Activated gamma-delta T cell treated with Interleukin-2 at 50 U/mL for 16 hours (primary cell): ENCODE measurements around the gene BCL11B.

ENCODE experiments used
- DNase-seq: peaks from one replicate; pipeline ENCODE4 v3.0.0-alpha.2; 2020

The BCL11B gene

DNA sequence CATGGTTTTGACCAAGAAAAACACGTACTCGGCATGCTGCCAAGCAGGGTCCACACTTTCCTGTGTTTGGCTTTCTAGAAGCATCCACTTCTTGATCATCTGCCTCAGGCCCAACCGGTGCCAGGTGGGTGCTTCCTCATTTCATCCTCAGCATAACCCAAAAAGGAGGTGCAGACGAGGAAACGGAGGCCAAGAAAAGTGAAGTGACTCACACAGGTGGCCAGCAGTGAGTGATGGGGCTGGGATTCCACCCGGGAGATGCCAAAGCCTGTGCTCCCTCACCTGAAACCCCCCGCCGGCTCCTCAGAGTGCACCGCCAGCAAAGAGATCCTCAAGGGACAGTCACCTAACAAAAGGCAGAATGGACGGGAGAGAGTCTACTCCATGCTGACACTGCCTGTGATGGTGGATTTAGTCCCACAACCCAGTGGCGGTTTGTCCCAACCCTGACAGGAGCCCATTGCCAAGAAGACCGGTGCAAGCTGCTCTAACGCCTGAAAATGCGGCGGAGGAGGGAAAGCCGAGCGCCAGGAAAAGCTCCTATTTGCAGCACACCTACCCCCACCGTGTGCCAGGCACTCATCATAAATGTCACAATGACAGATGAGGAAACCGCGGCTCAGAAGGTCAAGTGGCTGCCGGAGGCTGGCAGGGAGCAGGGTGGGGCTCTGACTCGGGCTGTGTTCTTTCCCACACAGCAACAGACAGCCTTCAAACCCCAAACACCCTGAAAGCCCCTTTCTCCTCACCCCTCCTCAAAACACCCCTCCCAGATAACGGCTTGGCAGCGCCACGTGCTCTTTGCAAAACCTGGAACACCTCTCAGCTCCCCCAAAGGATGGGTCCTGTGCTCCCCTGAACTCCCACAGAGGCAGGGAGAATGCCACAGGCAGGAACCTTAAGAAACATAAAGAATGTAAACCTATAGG is 18.8 kb downstream of the BCL11B start:
- DNase-seq: no peak

DNA sequence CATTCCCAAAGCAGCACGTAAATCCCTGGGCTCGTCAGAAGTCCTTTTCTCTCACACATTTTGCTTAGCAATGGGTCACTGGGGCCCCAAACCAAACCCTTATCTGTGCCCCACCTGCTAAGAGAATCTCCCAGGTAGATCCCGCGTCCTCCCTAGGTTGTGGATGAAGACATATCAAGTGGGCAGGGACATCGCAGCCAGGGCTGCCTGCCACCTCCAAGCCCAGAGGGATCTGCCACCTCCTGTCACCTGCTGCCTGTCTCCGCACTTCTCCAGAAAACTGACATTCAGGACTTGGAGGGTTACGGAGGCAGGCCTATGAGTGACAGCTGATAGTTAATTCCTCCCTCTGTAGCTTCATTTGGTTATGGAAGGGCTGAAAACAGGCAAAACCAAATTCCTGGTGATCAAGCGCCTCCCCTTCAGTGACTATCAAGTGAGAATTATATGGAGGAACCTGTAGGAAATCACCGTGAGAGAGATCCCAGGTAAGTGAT is 19.5 kb downstream of the BCL11B start:
- DNase-seq: no peak

DNA sequence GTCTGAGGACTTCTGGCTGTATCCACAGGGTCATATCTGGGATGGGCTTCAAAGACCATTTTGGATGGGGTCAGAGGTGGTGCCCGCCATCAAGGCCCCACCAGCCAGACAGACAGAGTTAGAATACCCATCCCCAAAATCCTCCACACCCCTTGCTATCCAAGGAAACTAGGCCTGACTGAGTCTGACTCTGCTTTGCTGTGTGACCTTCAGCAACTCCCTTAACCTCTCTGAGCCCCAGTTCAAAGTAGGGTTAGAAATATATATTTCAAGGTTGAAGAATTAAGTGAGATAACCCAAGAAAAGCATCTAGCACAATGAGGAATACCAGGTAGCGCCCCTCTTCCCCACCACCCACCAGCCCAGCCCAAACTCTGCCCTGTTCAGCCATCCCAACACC is 20.3 kb downstream of the BCL11B start:
- DNase-seq: no peak

DNA sequence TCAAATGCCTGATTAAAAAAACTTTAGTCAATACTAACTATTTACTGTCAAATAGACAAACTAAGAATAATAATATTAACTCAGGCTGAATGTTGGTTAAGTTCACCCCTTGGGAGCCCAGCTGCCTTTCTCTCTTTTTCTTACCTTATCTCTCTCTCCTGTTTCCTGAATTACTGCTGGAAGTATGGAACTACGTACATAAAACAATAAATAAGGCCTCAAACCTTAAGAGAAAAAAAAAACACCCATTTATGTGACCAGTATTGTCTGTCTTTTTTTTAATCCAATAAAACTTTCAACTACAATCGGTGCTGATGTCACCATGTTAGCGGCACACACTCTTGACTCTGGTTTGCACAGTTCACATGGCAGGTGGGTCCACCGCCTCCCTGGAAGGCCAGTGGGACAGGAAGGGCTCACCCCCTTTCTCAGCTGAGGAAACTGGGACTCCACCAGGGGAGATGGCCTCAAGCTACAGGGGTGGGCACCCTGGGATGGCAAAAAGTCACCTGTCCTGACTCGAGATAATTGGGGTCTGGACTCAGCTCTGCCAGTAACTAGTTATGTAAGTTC is 21.3 kb downstream of the BCL11B start:
- no peak for DNase-seq

DNA sequence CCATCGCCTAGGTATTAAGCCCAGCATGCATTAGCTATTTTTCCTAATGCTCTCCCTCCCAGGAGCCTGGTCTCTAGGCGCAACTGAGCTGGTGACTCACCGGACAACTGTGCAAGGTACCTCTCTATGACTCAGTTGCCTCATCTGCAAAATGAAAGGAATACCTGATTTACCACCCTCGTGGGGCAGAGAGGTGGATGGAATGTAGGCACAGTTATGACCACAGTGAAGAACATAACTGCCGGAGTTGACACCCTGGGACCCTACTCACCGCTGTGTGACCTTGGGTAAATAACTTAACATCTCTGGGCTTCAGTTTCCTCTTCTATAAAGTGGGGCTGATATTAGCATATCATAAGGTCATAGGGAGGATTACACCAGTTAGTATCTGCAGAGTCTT is 22.6 kb downstream of the BCL11B start:
- no peak for DNase-seq

DNA sequence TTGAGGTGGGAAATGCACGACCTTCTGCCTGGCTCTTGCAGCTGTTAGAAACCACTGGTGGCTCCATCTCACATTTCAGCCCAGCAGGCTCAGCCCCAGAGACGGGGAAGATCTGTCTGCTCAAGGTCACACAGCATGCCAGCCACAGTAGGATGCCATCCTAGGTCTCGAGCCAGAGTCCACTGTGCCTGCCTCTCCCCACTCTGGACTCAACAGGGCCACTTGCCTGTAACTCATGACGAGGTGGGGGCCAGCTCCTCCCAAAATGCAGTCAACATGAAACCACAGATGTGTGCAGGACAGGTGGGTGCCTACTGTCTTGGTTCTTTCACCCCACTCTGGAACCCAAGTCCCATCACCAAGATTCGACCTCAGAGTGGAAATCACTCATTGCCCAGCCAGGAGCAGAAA is 23.2 kb downstream of the BCL11B start:
- no peak for DNase-seq

DNA sequence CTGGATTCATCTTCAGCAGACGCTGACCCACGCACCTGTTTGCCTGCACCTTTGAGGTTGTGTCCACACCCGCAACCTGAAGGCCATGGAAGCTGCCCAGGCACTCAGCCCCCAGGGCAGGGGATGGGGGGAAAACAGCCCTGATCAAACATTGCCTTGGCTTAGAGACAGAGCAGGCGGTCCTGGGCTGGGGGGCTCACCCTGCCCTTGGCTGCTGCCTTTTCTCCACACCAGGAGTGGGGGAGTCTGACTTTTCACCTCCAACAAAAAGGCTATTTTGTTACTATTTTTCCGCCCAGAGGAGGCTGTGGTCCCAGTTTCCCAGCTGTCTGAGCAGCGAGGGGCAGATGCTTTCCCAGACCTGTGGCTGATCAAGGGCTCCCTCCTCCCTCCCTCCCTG is 24.2 kb downstream of the BCL11B start:
- no peak for DNase-seq

DNA sequence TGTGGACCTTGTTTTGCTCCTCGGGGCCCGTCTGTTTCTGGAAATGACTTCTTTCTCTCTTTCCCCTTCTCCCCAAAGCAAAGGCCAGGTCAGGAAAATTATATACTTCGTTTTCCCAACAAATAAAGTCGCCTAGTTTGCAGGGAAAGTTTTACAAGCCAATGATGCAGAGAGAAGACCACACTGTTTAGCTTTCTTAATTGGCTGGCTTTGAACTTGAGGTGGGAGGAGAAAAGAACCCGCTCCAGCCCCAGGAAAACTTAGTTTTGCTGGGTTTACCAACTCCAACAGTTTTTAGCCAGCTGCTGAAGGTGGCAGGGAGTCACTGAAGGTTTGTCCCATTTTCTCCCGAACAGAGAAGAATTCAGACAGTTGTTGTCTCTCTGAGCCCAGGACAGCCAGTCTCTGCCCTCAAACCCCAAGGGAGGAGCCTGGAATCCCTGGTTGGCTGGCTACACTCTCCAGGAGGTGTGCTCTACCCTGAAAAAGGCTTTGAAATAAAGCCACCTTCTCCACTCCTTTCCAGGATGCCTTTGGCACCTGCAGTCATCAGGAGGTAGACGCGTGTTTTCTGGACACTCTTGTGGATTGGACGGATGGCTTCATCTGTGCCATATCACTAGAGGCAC is 24.8 kb downstream of the BCL11B start:
- DNase-seq: no peak

DNA sequence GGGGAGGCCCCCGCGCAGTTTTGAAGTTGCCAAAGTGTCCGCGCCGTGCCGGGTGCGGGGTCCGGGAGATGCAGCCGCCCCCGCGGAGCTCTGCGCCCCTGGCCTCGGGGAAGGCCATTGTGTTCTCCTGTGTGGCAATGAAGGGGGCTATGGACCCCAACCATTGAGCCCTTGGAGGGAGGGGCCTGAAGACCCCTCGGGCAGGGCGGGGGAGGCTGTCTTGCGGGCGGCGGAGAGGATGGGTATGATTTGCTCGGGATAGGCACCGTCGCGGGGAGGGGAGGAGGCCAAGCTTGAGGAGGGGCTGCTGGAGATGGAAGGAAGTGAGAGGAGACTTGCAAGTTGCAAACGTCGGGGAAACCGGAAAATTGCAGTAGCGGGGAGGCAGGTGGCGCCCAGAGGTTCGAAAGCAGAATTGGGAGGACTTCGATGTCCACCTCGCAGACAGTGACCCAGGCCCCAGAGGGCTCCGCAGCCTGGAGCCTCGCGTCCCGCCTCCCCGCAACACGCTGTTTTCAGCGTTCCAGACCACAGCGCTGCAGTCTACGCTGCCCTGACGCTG is 25.4 kb downstream of the BCL11B start:
- DNase-seq: peak; percentile 44

DNA sequence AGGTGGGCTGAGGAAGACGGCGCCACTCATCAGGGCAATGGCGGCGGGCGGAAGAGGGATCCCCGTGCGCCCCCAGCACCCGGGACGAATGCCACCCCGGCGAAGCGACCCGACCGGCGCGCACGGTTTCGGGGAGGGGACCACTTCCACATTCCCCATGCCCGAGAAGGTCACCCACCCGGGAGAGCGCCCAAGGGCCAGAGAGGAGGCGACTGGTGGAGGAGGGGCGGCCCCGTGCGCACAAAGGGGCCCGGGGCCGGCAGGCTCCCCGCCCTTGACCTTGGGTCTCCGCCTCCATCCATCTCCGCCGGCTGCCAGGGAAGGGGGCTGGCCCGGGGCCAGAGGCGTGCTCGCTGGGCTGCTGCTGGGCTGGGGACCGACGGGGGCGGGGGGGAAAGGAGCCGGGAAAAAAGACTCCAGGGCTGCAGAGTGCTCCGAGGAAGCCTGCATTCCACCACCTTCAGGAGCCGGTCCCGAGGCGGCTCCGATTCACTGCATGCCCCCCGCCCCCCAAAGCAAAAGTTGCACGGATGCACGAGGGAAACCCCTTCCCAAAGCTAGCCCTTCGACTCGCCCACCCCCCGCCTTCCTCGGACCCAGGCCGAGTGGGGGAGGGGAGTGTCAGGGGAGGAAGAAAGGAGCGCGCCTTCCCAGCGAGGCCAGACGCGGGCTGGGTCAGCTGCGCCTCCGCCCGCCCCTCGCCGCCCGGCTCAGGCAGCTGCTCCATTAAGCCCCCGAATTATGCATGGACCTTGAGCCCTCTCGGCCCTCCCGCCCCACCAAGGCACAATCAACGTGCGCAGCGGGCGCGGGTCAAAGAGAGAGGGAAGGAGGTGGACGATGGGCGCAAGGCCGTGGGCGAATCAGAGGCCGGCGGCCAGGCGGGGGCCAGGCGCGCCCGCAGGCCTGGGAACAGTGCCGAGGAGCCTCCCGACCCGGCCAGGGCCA is 26.2 kb downstream of the BCL11B start:
- DNase-seq: no peak

DNA sequence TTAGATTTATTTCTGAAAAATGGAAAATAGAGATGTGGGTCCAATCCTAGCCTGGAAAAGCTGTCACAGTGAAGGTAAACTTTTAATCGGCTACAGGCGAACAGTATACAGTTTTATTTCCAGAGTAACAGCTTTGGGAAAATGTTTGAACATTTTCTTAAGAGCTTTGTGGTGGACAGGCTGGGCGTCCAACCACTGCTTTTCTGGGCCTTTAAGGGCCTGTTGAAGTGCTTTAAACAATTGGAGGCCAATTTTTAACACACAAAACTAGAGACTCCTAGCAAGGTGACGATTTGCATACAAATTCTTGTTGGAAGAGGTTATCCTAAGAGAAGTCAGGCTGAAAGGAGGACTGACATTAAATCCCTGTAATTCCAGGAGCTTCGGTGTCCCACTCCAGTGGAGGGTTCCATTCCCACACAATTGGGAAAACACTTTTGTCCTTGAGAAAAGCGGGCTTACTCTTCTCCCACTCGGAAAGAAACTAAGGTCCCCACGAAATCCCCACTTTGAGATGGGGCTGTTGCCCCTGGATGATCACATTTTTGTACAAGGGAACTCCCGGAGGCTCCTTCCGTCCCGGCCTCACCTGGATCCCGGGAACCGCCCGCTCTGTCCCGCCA is 26.9 kb downstream of the BCL11B start:
- no peak for DNase-seq

DNA sequence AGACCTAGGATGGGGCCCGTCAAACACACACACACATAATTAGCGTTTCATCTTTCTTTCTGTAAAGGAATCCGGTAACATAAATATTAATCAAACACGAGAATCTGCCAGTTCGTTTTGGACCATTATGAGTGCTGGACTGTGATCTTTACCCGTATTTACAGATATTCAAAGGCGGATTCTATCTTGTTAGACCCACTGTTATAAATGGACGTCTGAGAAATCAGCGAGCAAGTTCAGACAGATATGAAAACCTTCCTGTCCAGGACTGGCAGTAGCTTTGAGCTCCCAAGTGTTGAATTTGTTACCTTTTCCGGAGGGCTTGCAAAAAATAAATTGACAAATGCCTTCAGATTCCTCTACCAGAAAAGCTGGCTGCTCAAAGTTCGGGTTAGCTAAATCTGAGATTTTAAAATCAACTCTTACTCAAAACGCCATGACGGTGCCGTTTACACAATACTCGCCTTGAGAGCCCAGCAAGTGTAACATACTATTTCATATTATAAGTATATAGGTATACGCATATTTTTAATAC is 27.6 kb downstream of the BCL11B start:
- DNase-seq: no peak

DNA sequence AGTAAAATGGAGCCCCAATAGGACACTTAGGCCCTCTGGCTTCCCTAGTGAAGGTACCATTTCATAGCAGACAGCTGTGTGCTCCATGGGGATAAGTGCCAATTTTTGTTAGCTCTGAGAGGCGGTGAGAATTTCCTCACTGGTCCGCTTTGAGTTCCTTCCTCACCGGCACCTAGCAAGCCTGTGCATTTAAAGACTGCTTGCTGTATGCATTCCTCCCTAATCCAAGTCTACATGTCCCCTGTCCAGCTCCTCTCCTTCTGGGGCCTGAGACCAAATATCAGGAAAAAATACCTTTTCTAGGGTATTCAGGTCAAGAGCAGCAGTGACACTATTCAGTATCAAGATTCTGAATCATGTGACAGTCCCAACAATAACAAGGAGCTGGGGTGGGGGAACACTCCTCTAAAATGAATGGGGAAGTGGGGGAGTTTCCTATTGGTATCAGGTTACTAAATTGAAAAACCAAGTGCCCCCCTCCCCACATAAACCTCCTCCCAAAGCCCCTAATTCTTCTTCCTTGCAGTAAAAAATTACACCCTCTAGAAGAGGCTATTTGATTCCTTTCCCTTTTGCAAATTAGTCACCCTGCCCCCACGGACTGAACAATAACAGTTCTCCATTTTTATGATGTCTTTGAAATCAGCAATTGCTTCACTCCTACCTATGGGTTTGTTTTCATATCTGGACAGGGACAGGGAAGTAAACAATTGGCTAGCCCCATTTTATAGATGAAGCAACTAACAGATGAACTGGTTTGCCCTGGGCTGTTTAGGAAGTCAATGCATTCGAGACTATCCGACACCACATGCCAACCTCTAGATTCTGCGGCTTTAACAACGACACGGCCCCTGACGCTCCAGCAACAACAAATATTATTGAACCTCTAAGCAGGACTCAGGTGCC is 28.9 kb downstream of the BCL11B start:
- no peak for DNase-seq

DNA sequence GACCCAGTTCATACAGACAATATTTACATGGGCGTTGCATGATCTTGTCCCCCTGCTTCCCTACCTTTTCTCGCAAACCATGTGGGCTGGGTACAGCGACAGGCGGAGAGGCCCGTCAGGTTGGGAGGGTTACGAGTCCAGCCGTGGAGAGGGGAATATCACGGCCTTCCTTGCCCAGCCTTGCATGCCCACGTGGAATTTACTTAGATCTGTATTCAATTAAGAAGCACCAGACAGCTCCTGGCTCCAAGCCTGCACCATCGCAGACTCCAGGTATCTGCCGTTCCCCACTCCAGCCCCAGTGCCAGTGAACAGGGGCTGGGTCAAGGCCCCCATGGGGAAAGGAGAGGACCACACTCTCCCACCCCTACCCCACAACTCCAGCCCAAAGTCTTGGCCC is 29.8 kb downstream of the BCL11B start:
- DNase-seq: no peak

DNA sequence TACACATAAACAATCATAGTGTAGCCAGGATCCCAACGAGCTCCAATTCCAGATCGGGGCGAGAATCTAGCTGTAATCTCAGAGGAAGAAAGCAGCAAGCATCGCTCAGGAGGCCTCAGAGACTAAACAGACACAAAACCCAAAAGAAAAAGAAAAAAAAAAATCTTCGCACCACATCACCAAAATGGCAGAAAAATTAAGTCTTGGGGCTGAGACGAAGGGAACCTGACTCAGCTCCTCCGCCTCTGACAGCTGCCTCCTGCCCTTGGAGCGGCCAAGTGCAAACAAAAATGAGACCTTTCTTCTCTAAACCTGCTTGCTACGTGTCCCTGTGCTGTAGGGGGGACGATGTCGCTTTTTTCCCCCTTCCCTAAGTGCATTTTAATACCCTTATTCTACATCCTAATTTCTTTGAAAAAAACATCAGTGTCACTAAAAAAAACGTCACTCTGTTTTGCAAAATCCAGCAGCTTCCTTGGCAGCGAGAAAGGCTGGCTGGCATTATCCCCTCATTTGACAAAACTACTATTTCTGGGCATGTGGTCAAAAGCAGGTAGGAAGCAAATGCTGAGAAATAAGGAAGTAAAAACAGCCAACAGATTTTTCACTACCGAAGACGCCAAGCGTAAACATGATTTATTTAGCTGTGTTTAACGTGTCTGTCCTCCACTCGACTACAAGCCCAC is 30.5 kb downstream of the BCL11B start:
- peak; percentile 53 for DNase-seq

DNA sequence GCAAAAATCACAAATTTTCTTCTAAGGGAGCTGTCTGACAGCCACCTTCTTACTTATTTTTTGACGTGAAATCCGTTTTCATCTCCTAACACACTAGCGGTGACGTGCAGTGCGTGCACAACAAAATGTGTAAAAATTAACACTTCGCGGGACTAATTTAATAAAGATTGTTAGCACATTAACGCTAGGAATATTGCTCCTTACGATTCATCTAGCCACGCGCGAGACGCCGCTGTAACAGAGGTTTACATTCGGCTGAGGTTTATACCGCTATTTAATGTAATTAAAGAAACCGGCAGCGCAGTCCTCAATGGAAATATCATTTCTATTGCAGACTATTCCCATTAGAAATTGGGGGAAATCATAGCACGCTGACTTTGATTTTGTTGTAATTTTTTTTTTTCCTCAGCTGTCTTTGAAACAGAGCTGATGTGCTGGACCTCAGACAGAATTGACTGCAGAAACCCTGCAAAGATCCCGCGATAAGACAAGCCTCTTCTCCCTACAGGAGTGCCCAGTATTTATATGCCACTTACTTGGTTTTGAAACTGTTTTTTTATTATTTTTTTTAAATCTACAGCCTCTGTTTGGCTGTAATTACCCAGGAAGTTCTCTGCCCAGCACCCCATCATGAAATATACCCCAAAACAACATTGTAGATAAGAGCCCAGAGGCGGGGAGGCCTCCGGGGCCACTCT is 31.2 kb downstream of the BCL11B start:
- no peak for DNase-seq

DNA sequence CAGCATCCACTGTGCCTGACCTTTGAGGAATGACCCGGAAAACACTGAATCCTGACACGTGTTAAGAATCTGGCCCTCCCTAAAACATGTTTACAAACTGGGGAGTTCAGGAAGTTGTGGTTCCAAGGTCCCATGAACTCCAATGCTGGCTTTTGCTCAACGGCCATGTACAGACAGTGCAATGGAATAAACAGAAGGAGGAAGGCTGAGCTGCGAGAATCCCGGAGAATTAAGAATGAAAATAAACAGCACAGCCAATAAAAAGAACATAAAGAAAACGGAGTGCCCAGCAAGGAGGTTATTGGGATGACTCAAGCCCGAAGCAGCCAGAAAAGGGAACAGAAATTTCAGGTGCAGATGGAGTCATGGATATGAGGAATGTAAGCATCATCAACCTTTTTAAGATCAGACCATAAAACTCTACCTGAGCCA is 32.3 kb downstream of the BCL11B start:
- no peak for DNase-seq

DNA sequence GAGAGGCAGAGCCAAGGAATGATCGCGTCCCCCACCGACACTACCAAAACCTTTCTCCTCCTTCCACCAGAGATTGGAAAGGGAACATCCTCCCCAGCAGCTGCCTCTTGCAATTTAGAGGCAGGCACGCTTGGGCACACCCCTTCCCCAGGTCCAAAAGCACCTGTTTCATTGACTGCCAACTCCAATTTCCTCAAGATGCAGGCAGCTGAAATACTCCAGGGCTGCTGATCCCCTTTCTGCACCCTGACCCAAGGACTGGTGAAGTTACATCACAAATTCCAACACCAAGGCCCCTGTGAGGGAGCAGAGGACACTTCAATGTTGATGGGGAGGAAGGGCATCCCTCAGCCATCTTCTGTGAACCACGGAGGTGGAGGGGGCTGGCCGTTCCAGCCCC is 33.8 kb downstream of the BCL11B start:
- no peak for DNase-seq

DNA sequence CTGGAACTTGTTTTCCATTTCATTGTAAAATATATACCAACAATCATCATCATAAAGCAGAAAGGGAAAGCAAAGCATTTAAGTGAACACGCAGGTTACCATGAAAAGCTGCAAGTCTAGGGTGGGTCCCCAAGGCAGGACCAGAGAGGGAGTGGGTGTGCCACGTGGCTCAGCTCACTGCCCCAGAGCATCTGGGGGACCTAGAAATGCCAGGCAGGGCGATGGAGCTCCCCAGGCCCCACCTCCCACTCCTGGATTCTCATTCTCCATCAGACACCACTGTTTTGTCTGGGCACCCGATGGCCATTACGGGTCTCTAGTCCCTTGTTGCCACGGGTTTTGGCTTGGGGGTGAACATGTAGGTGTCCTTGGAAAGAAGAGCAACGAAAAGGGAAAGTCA is 34.7 kb downstream of the BCL11B start:
- DNase-seq: no peak
